ENCODE measurements around the gene KTN1. TPM values are rescaled to one million over a fixed set of nuclear protein-coding genes. Genes with fewer than 3 reads are reported as not detected.

Gene KTN1
- total RNA-seq, 1 experiment from 2014 or later: 25.1 TPM

DNA sequence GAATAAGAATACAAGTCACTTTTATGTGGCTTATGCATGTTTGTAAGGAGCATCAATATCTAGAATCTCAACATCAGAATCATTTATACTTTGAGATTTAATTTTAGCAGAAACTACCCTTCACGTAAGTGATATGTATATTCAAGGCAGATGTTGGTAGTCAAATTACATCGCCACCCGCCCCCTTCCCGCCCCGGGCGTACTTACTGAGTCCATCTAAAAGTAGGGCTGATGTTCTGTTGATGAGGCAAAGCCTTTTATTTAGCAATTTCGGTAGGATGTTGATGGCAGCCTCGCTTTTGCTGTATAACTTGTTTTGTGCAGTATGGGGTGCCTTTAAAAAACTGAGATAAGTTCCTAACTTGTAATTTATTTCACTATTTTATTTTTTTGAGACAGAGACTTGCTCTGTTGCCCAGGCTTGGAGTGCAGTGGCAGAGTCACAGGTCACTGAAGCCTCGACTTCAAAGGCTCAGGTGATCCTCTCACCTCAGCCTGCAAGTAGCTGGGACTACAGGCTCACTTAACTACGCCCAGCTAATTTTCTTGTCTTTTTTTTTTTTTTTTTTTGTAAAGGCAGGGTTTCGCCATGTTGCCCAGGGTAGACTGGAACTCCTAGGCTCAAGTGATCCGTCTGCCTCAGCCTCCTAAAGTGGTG is 30.8 kb downstream of the KTN1 start:
- DNase-seq (ENCODE audit: low spot score): no peak

DNA sequence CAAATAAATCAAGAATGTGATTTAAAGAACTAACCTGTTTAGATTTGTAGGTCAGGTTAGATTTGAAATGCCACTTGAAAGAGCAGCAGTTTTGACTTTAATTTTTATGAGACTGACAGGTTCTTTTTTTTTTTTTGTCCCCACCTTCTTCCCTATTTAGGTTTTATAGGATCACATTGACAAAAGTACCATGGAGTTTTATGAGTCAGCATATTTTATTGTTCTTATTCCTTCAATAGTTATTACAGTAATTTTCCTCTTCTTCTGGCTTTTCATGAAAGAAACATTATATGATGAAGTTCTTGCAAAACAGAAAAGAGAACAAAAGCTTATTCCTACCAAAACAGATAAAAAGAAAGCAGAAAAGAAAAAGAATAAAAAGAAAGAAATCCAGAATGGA is 31.9 kb downstream of the KTN1 start:
- no peak for DNase-seq (ENCODE audit: low spot score)

DNA sequence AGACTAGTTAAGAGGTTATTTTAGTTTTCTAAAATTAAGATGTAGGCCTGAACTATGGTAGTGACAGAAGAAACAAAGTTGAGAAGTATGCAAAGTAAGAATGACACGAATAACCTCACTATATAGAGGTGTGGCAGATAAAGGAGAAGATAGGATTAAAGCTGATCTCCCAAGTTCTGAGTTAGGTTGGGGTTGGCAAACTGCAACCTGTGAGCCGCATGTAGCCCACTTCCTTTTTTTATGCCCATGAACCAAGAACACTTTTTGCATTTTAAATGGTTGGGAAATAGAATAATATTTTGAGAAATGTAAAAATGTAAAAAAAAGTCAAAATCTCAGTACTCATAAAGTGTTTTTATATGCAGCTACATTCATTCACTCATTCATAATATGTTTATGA is 34.3 kb downstream of the KTN1 start:
- DNase-seq (ENCODE audit: low spot score): no peak

DNA sequence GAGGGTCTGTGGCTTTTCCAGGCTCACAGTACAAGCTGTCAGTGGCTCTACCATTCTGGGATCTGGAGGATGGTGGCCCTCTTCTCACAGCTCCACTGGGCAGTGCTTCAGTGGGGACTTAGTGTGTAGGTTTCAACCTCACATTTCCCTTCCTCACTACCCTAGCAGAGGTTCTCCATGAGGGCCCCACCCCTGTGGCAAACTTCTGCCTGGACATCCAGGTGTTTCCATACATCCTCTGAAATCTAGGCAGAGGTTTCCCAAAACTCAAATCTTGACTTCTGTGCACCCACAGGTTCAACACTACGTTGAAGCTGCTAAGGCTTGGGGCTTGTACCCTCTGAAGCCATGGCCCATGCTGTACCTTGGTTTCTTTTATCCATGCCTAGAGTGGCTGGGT is 40.3 kb downstream of the KTN1 start:
- no peak for DNase-seq (ENCODE audit: low spot score)

DNA sequence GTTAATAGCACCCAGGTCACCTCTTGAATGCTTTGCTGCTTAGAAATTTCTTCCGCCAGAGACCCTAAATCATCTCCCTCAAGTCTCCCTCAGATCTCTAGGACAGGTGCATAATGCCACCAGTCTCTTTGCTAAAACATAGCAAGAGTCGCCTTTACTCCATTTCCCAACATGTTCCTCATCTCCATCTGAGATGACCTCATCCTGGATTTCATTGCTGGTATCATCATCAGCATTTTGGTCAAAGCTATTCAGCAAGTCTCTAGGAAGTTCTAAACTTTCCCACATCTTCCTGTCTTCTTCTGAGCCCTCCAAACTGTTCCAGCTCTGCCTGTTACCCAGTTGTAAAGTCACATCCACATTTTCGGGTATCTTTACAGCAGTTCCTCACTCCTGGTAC is 41.0 kb downstream of the KTN1 start:
- DNase-seq (ENCODE audit: low spot score): no peak

DNA sequence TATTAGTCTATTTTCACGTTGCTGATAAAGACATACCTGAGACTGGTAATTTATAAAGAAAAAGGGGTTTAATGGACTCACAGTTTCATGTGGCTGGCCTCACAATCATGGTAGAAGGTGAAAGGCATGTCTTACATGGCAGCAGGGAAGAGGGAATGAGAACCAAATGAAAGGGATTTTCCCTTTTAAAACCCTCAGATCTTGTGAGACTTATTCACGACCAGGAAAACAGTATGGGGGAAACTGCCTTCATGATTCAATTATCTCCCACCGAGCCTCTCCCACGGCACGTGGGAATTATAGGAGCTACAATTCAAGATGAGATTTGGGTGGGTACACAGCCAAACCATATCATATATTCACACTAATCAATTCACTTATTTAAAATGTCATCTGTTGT is 41.4 kb downstream of the KTN1 start:
- DNase-seq (ENCODE audit: low spot score): no peak

DNA sequence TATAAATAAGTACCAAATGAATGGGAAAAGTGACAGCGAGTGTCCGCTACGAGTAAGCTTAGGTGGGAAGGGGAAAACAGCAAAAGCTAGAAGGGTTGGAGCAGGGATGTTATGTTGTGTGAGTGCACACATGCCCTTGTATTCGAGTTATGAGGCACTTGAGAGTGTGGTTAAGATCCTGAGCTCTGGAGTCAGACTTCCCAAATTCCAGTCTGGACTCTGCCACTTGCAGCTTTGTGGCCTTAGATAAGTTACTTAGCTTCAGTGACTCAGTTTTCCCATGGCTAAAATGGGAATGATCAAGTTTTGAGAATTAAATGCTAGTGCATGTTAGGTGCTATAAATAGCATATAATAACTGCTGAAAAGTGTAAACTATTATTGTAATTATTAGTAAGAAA is 44.9 kb downstream of the KTN1 start:
- no peak for DNase-seq (ENCODE audit: low spot score)

DNA sequence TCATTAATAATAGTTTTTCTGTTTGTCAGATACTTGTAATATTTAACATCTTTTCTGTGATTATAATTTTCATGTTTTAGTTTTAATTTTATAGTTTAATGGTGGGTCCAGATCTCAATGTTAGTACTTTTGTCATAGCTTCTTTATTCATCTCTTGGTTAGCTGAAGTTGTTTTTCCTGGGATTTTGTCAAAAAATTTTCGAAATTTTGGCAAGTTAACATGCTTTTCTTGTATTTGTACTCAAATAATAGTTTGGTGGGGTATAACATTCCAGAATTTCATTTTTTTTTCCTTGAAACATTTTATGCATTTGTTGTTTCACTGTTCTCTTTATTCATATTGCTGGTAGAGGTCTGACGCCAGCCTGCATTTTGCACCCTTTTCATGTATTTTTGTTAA is 45.5 kb downstream of the KTN1 start:
- DNase-seq (ENCODE audit: low spot score): no peak

DNA sequence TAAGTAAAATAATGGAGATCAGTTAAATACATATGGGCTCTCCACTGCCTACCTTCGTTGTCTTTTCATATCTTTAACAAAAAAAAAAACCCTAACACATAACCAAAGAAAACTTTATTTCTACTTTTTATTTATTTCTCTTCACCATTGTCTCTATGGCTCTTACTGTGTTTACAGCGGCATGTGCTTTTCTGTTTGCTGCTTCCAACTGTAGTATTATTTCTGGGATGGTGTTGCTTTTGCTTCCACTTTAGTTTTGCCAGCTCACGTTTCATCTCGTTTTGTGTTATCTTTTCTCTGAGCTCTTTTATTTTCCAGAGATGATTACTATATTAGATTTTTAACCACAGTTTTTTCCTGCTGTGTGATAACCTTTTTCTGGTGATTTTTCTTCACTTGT is 46.1 kb downstream of the KTN1 start:
- no peak for DNase-seq (ENCODE audit: low spot score)

DNA sequence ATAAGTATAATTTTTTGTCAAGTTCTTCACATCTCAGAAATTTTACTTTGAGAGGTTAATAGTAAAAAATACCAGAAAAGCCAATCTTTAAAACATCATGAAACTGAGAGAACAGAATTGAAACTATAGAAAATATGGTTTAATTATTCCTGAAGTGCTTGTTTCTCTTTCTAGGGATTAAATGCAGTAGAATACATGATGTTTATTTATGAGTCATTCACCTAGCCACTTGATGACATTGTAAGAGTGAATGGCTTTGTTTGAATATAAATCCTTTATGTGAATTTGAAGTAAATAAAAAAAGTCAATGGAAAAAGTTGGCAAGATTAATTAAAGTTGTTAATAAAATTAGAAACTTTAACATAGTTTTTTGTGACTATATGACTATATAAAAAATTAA is 48.4 kb downstream of the KTN1 start:
- no peak for DNase-seq (ENCODE audit: low spot score)

DNA sequence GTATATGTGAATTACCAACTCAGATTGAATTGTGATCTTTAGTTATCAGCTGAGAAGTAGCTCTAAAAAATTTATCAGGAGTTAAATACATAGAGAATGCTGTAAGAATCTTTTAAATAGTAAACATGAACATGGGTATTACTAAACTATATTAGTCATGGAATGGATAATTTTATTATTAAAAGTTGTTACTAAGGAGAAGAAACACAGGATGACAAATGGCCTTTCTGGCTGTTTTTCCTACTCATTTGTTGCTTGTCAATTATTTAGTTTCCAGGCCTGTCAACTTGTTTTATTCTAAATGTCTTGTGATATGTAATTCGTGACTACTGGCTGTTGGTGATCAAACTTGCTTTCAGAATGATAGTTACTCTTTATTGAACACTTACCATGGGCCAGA is 58.7 kb downstream of the KTN1 start:
- no peak for DNase-seq (ENCODE audit: low spot score)

DNA sequence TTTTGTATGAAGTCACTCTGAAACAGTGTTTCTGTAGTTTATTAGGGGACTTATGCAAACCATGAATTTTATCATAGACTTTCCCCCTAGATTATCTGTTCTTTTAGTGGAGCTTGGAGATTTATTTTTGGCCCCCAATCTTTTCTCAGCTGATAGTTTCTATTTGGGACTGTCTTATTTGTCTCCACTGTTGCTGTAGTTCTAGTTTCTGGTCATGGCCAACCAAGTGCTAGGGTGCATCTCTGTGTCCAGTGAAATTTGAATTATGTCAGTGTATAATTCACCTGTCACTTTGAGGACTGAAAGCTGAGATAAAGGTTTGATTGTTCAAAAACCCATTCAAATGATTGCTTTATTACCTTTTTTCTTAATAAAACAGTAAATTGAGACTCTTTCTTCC is 61.3 kb downstream of the KTN1 start:
- no peak for DNase-seq (ENCODE audit: low spot score)

DNA sequence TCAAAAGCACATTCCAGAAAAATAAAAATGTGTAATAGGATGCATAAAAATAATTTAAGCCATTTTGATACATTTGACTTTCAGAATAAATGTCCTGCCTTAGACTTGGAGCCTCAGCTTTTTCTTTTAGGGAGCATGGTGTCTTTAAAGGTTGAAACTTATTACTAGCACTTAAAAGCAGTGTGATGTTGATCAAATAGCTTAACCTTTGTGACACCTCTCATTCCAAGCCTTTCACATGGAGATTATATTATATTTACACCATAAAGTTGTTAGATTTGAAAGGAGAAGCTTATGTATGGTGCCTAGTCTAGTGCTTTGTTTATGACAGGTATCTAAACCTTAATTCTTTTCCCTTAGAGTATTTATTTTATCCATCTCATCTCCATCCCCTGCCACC is 61.9 kb downstream of the KTN1 start:
- no peak for DNase-seq (ENCODE audit: low spot score)

DNA sequence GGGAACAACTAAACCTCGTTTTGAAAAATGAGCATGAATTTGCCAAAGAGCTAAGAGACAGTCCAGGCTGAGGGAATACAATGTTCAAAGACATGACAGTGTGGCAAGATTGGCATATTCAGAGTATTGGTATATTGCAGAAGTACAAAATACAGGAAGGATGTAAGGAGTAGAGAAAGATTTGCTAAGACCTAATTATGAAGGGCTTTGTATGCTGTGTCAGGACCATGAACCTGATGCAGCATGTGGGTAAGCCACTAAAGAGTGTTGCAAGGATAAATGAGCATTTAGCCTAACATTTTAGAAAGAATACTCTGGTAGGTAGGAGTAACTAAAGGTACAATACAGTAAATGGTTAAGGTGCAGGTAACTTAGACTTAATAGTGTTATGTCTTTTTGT is 65.1 kb downstream of the KTN1 start:
- no peak for DNase-seq (ENCODE audit: low spot score)

DNA sequence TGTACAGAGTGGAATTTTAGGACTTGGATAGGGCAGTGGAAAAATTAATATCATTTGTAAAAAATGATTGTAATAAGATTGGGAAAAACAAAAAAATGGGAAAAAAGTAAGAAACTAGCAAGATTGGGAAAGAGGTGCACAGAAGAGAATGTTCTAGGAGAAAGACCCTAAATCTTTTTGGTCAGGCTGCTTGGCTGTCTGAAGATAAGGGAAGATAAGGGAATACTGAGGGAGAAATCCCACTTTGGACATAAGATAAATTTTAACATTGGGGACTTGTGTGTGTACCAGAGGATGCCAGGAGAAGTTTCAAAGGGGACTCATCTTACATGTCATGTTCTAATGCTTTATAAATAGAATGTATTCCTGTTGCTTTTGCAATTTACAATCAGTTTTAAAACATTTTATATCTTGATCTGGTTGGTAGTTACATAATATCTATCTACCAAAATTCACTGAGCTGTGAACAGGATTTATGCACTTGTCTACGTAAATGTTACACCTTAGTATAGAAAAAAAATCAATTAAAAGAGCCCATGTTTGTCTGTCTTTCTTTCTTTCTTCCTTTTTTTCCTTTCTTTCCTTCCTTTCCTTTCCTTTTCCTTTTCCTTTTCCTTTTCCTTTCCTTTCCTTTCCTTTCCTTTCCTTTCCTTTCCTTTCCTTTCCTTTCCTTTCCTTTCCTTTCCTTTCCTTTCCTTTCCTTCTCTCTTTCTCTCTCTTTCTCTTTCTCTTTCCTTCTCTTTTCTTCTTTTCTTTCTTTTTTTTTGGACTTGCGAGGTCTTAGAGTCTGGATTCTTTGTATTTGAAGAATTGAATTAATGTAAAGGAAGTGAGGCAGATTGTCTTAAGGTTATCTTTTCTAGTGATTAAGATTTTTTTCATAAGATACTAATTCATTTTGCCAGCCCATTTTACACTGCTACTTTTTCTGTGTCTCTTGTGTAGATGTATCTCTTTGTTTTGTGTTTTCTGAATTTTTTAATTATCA is 66.1 kb downstream of the KTN1 start:
- DNase-seq (ENCODE audit: low spot score): no peak

DNA sequence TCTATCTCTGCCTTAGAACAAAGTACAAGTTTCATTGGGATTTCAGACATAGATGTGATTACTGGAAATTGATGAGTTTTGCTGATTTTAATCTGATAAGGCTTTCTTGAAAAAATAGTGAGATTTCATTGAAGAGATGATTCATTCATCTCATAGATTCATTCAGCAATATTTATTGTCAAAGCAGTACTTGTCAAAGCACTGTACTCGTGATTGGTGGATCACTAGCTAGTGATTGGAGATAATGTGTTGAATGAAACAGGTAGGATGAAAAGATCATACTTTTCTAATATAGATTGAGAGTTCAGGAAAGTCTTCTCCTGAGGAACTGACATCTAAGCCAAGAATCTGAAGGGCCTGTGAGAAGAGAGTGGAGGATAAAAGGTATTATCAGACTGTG is 71.0 kb downstream of the KTN1 start:
- DNase-seq (ENCODE audit: low spot score): no peak

DNA sequence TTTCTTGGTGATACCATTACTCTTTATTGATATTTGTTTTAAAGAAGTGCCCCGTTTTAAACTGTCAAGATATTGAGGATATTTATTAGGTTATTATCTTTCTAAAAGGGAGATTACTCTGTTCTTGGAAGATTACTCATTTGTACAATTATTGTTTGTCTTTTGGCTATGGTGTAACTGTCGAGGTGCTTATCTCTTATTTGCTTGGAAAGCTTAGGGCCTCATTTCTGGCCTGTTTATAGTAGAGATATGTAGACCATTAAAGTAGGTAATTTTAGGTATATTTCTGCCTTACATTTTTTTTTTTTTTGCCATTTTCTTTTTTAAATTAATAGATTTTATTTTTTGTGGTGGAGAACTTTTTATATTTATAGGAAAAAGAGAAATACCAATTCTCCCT is 74.2 kb downstream of the KTN1 start:
- DNase-seq (ENCODE audit: low spot score): no peak

DNA sequence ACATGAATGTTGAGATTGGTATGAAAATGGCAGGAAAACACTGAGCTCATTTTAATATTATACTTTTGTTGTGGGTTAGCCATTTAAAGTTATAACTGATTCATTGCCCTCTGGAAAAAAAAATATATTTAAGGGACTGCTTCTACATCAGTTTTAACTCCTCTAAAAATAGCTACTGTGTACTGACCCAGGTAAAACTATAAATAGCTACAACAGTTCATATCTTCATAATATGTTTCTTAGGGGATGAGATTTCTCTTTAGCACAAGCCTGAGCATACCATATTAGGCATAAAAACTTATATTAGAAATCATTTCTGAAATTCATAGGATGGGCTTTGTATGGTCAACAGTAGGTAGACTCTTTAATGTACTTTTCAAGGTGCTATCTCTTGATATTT is 81.0 kb downstream of the KTN1 start:
- DNase-seq (ENCODE audit: low spot score): no peak

DNA sequence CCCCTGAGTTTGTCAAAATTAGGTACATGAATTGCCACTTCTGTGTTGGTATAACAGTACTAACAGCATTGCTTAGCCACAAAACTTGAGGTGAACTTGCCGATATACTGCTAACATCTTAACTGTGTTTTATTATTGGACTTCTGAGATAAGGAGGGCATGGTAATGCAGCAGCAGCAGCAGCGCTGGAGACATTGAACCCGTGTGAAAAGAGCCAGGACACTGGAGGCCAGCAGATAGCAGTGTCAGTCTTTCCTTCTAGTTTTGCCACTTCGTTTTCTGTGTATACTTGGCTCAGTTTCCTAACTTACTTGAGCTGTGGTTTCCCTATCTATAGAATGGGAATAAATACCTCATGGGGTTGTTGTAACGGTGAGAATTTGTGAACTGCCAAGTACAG is 82.7 kb downstream of the KTN1 start:
- no peak for DNase-seq (ENCODE audit: low spot score)

DNA sequence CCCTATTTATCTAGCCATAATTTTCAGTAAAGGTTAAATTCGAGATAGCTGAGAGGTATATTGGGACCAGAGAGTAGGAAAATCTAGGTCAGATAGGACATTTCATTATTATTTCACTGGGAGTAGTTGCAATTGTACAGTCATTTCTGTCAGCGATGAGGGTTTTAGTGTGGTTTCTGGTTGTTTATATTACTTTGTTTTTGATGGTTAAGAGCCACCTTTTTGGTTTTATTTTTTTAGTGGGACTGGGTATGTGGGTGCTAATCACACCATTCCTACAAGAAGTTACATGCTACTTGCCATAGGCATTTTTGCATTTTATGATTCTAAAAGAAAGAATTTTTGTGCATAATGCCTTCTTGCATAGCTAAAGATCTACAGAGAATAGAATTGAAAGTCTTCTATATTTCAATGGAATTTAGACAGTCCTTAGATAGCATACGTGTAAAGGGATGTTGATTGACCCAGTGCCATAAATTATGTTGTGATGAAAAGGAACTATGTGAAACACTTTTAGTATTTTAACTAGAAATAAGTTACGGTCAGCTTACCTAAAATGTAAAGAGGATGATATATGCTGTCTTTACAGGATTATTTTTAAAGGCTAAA is 85.2 kb downstream of the KTN1 start:
- no peak for DNase-seq (ENCODE audit: low spot score)

DNA sequence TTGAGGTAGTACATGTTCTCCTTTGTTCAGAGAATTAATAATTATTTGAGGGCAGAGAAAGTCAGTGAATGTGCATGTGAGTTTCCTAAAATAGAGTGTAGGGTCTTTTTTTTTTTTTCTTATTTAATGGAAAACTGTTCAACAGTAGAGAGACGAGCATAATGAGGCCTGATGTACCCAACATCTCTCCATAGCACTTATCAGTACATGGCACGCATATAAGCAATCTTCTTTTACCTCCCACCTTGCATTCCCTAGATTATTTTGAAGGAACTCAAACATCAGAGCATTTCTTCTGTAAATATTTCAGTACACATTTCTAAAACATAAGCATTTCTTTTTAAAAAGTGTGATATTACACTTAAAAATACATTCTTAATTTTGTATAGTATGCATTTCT is 87.8 kb downstream of the KTN1 start:
- DNase-seq (ENCODE audit: low spot score): no peak

DNA sequence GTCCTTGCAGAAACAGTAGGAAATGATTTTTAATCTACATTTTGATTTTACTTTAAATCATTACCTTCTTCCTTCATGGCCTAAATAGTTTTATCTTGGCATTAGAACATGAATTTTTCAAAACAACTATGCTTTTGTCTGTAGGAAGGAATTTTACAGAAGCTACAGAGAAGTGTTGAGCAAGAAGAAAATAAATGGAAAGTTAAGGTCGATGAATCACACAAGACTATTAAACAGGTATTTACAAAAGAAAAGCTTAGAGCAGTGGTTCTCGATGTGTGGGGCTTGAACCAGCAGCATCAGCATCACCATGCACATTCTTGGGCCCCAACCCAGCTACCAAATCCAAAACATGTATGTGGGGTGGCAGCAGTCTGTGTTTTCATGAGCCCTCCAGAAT is 91.6 kb downstream of the KTN1 start:
- no peak for DNase-seq (ENCODE audit: low spot score)

DNA sequence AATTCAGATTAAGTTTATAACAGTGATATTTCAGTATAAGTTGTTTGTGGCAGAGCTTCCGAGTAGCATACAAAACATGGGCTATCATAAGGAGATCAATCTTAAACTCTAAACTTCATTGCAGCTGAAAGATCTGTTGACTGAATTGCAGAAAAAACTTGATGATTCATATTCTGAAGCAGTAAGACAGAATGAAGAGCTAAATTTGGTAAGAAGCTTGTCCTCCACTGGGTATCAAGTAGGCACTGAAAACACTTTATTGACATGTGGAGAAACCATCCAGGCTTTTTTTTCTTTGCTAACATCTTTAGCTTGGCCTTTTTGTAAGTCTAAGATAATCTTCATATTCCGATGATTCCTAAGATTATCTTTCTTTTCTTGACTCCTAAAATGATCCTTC is 93.0 kb downstream of the KTN1 start:
- no peak for DNase-seq (ENCODE audit: low spot score)

Data from HT-29 (cell line).